ENCODE results near the gene FOXO6. TPM values are rescaled to one million over a fixed set of nuclear protein-coding genes. Genes with fewer than 3 reads are reported as not detected.
A peak's percentile ranks its signal among the peaks of the same experiment; 100 is the strongest.

FOXO6 gene
- total RNA-seq, 2 experiments from 2014 or later, result 1.2 to 2.2 TPM

GRCh38 chr1:41427122-41427913 lies 66.1 kb downstream of the FOXO6 start:
- no peaks in the 10 kb centered on the region for H3K4me1 Mint-ChIP-seq (ENCODE audit: low read depth)
- POLR2A ChIA-PET, result no interaction called here
- H3K27me3 Mint-ChIP-seq, result peaks cover 12% of the 10 kb centered on the region
- ATAC-seq (ENCODE audit: poor library complexity) (no peak), DNase-seq (no peak)
- intact Hi-C loops (cut with DNase I, micrococcal nuclease), result no loop called here
- Histone ChIP-seq H3K36me3 (ENCODE audit: insufficient read depth, low read length) (no peaks in the 10 kb centered on the region), H3K9me3 (ENCODE audit: control insufficient read depth in 1 of 2, insufficient read depth in 1 of 2, low read length in 2 of 2) (no peaks in the 10 kb centered on the region), H3K4me1 (ENCODE audit: insufficient read depth, low read length) (no peaks in the 10 kb centered on the region), H3K27me3 (ENCODE audit: control insufficient read depth in 1 of 2, insufficient read depth in 2 of 2, low read length in 2 of 2) (peaks cover 0 to under 1% of the 10 kb centered on the region in 2 experiments), H3K27ac (ENCODE audit: low read depth in 1 of 2, low read length in 2 of 2) (no peak overlapping the region), H3K4me3 (ENCODE audit: low read length) (no peak overlapping the region)
- no peaks in the 10 kb centered on the region for H3K9me3 Mint-ChIP-seq
- no peak overlapping the region for H3K27ac Mint-ChIP-seq
- CTCF ChIA-PET, result no interaction called here
- no peaks in the 10 kb centered on the region for H3K36me3 Mint-ChIP-seq (ENCODE audit: low read depth)
- H3K4me3 Mint-ChIP-seq, result no peak overlapping the region
- TF ChIP-seq, protein P1, sequence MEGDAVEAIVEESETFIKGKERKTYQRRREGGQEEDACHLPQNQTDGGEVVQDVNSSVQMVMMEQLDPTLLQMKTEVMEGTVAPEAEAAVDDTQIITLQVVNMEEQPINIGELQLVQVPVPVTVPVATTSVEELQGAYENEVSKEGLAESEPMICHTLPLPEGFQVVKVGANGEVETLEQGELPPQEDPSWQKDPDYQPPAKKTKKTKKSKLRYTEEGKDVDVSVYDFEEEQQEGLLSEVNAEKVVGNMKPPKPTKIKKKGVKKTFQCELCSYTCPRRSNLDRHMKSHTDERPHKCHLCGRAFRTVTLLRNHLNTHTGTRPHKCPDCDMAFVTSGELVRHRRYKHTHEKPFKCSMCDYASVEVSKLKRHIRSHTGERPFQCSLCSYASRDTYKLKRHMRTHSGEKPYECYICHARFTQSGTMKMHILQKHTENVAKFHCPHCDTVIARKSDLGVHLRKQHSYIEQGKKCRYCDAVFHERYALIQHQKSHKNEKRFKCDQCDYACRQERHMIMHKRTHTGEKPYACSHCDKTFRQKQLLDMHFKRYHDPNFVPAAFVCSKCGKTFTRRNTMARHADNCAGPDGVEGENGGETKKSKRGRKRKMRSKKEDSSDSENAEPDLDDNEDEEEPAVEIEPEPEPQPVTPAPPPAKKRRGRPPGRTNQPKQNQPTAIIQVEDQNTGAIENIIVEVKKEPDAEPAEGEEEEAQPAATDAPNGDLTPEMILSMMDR (IDR thresholded peaks at IDR 0.05), result no peak

GRCh38 chr1:41427916-41428737 lies 66.9 kb downstream of the FOXO6 start:
- ATAC-seq (ENCODE audit: poor library complexity), result no peak
- H3K27me3 Mint-ChIP-seq, result peaks cover 18% of the 10 kb centered on the region
- intact Hi-C loops (cut with DNase I, micrococcal nuclease), result no loop called here
- ChIA-PET POLR2A (no interaction called here), CTCF (no interaction called here)
- no peaks in the 10 kb centered on the region for H3K9me3 Mint-ChIP-seq
- Histone ChIP-seq H3K36me3 (ENCODE audit: insufficient read depth, low read length) (no peaks in the 10 kb centered on the region), H3K27ac (ENCODE audit: low read depth in 1 of 2, low read length in 2 of 2) (no peak overlapping the region), H3K4me3 (ENCODE audit: low read length) (no peak overlapping the region), H3K27me3 (ENCODE audit: control insufficient read depth in 1 of 2, insufficient read depth in 2 of 2, low read length in 2 of 2) (peaks cover 0 to 2% of the 10 kb centered on the region in 2 experiments), H3K4me1 (ENCODE audit: insufficient read depth, low read length) (peaks cover 4% of the 10 kb centered on the region), H3K9me3 (ENCODE audit: control insufficient read depth in 1 of 2, insufficient read depth in 1 of 2, low read length in 2 of 2) (no peaks in the 10 kb centered on the region)
- H3K4me1 Mint-ChIP-seq (ENCODE audit: low read depth), result no peaks in the 10 kb centered on the region
- TF ChIP-seq, protein P1 (IDR thresholded peaks at IDR 0.05), result no peak
- no peak overlapping the region for H3K4me3 Mint-ChIP-seq
- DNase-seq, result peak in 1 of 14 experiments; percentile 9
- no peaks in the 10 kb centered on the region for H3K36me3 Mint-ChIP-seq (ENCODE audit: low read depth)
- H3K27ac Mint-ChIP-seq, result no peak overlapping the region

DNA sequence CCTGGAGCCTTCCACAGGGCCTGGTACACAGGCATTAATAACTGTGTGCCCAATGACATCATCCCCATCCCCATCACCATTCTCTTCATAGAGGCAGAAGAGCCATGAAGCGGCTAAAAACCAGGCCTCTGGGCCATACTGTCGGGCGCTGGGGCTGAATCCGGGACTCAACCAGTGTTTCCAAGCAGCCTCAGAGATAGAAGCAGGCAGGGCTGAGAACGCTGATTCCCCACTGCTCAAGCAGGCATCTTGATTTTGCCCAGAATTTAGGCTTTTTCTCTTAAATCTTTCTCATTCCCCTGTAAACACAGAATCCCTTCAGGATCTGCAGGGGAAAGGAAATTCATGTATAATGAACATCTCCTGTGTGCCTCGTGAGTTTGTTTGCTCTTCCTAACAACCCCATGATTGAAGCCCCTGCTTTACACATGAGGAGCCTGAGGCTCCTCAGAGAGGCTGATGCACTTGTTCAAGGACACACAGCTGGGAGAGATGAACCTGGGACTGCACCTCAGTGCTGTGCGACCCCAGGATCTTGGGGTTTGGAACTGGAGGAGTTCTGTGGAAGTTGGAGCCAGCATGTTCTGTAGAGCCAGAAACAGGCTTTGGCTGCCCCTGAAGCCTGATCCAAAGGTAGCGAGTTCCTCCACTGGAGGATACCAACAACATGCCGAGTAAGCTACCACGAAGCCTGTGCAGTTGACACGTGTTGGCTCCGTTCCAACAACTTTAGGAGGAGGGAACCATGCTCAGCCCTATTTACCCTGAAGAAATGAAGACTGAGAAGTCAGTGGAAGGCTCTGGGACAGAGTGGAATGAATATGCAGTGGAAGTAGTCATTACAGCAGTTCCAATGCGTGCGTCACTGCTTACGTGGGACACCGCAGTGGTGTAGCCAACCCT lies 67.8 kb downstream of the FOXO6 start:
- no peaks in the 10 kb centered on the region for H3K9me3 Mint-ChIP-seq
- H3K4me1 Mint-ChIP-seq (ENCODE audit: low read depth), result no peaks in the 10 kb centered on the region
- no peak for ATAC-seq (ENCODE audit: poor library complexity)
- Histone ChIP-seq H3K27me3 (ENCODE audit: control insufficient read depth in 1 of 2, insufficient read depth in 2 of 2, low read length in 2 of 2) (peaks cover 0 to 5% of the 10 kb centered on the region in 2 experiments), H3K36me3 (ENCODE audit: insufficient read depth, low read length) (no peaks in the 10 kb centered on the region), H3K27ac (ENCODE audit: low read depth in 1 of 2, low read length in 2 of 2) (no peak overlapping the region), H3K4me3 (ENCODE audit: low read length) (no peak overlapping the region), H3K9me3 (ENCODE audit: control insufficient read depth in 1 of 2, insufficient read depth in 1 of 2, low read length in 2 of 2) (no peaks in the 10 kb centered on the region), H3K4me1 (ENCODE audit: insufficient read depth, low read length) (peaks cover 4% of the 10 kb centered on the region)
- H3K4me3 Mint-ChIP-seq, result no peak overlapping the region
- H3K27me3 Mint-ChIP-seq, result peaks cover 24% of the 10 kb centered on the region
- TF ChIP-seq, protein P1 (IDR thresholded peaks at IDR 0.05), result no peak
- POLR2A ChIA-PET, result no interaction called here
- H3K27ac Mint-ChIP-seq, result no peak overlapping the region
- no peak for DNase-seq
- CTCF ChIA-PET, result no interaction called here
- intact Hi-C loops (cut with DNase I, micrococcal nuclease), result no loop called here
- H3K36me3 Mint-ChIP-seq (ENCODE audit: low read depth), result no peaks in the 10 kb centered on the region

All from CD4-positive, alpha-beta T cell (primary cell).